MM.1S (cell line): Measurements from ENCODE around the gene GRB10.

Experiments used
- CTCF ChIP-seq: fragments of 300-600 bp; sonication (generic); IDR thresholded peaks from 2 replicates; pipeline ENCODE4 v1.5.1; 2016; ENCODE audit warnings: antibody characterized with exemption, low read length, mixed read lengths
- EZH2 ChIP-seq: fragments of 300-600 bp; sonication (generic); optimal IDR thresholded peaks from 2 replicates; pipeline ENCODE3; 2017; ENCODE audit warnings: low read depth, mild to moderate bottlenecking, antibody characterized with exemption, low read length, mixed read lengths
- EZH2phosphoT487 ChIP-seq: fragments of 300-600 bp; sonication (generic); IDR thresholded peaks from 2 replicates; pipeline ENCODE4 v1.6.1; 2018; ENCODE audit warnings: antibody characterized with exemption, low read length

DNA sequence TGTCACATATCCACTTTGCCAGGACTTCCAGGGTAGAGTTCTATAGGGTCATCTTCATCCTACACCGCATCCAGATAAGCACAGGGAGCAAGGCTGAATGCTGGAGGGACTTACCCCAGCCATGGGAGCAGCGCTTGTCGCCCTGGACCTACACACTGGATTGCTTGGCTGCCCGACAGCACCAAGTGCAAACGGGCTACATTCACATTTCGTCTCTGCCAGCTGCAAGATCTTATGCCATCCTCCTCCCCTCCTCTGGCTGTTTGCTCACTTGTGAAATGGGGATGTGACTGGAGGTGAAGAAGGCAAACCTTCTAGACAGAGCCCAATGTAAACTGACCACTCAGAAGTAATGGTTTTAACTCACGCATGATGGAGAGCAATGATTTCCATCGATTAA is 218.5 kb downstream of the GRB10 start:
- TF ChIP-seq CTCF (no peak), EZH2 (no peak), EZH2phosphoT487 (no peak)
